H54 (cell line): ENCODE data around the gene NAA30.

ENCODE experiments used
- DNase-seq: peaks from one replicate; pipeline ENCODE4 v3.0.0; 2011; ENCODE audit warnings: low spot score, mixed read lengths; ENCODE audit not compliant: insufficient read length
- FAIRE-seq: peaks from 3 replicates; lab custom pipeline; 2011; peaks lifted over from hg19 to GRCh38; lab: Jason Lieb, UNC
- POLR2A ChIP-seq: IDR thresholded peaks from 2 replicates; pipeline ENCODE4 v1.6.1; 2011; ENCODE audit warnings: low read depth, mild to moderate bottlenecking, low read length

The NAA30 gene

GRCh38 chr14:57408634-57409033 is 18.2 kb downstream of the NAA30 start:
- no peak for TF ChIP-seq POLR2A
- DNase-seq (no peak), FAIRE-seq (no peak)

GRCh38 chr14:57412341-57412740 is 22.0 kb downstream of the NAA30 start:
- no peak for FAIRE-seq
- TF ChIP-seq POLR2A, result no peak
- no peak for DNase-seq

DNA sequence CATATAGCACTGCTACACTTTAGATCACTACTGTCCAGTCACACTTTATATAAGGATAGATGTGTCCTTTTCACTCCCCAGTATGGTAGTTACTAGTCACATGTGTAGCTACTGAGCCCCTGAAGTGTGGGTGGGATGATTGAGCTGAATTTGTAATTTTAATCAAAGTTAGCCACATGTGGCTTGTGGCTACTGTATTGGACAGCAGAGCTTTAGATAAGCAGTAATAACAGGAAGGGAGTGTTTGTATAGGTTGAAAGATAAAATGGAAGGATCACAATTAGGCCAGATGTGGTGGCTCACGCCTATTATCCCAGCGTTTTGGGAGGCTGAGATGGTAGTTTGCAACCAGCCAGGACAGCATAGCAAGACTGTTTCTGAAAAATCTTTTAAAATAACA is 23.5 kb downstream of the NAA30 start:
- DNase-seq (no peak), FAIRE-seq (no peak)
- no peak for TF ChIP-seq POLR2A

DNA sequence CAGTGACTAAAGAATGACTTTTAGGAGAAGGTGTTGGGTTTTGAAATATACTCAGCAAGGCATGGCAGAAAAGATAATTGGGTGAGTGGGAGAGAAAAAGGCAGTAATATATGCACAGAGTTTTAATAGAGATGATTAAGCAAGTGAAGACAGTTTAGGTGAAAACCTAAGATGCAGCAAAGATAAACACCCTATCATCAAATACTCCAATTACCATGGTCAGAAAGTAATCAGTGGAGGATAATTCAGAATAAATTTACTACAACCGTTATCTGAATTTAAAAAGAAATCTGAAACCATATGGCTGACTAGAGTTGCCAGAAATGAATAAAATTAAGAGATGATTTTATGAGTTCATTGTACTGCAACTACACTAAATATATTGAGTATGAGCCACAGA is 26.8 kb downstream of the NAA30 start:
- no peak for TF ChIP-seq POLR2A
- FAIRE-seq (no peak), DNase-seq (no peak)

DNA sequence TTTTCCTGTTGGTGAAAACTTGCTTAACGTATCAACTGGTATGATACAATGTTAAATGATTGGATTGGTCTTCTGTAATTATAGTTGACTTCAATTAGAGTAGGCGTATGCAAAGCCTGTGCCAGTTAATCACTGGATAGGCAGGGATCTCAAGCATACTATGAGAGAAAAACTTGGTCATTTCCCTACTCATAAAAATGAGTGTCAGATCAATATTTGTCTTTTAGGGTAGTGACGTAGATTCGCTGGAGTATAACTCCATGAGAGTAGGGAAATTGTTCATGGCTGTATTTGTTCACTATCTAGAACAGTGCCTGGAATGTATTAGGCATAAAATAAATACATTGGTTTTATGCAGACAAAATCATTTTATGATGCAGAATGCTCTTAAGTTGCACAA is 28.6 kb downstream of the NAA30 start:
- no peak for TF ChIP-seq POLR2A
- DNase-seq (no peak), FAIRE-seq (no peak)

DNA sequence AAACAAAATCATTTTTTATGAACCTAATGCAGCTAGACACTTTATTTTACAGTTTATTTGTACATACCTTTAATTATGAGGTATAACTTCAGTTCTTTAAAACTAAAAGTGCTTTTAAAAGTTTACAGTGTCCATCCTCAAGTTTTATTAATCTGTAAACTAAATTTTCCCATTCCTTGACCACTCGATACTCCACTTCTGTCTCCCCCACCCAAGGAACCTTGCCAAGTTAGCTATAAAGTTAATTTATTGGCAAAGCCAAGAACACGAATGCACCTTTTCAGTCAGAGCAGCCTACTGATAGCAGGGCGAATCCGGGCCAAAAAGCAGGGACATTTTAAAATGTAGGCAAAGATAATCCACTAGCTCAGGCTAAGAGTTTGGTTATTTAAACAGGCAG is 29.6 kb downstream of the NAA30 start:
- TF ChIP-seq POLR2A, result no peak
- no peak for DNase-seq
- FAIRE-seq, result no peak

GRCh38 chr14:57420986-57421385 is 30.6 kb downstream of the NAA30 start:
- no peak for TF ChIP-seq POLR2A
- FAIRE-seq (no peak), DNase-seq (no peak)

- DNase-seq (no peak), FAIRE-seq (no peak)
- no peak for TF ChIP-seq POLR2A
Observed at GRCh38 chr14:57435923-57436322, 45.5 kb downstream of the NAA30 start.

GRCh38 chr14:57461777-57462320 is 71.5 kb downstream of the NAA30 start:
- FAIRE-seq (no peak), DNase-seq (no peak)
- no peak for TF ChIP-seq POLR2A

DNA sequence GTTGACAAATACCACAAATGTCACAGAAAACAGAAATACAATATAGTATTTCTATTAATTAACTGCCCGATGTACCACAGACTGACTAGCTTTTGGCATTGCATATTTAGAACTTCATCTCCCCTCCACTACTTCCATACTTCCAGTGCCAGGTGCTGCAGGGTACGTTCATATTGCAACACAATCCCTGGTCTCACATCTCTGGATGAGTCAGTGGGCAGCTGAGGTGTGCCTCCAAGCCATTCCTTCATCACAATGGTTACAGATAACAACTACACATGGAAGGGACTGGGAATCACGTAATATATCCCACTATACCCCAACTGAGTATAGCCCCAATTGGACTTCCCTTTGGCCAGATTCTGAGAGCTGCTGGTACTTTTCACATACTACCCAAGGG is 72.2 kb downstream of the NAA30 start:
- TF ChIP-seq POLR2A, result no peak
- no peak for DNase-seq
- FAIRE-seq, result no peak

- no peak for TF ChIP-seq POLR2A
- DNase-seq (no peak), FAIRE-seq (no peak)
Observed at GRCh38 chr14:57464008-57464730, 73.8 kb downstream of the NAA30 start.
